ENCODE results near the gene KRT16.

KRT16 gene

DNA sequence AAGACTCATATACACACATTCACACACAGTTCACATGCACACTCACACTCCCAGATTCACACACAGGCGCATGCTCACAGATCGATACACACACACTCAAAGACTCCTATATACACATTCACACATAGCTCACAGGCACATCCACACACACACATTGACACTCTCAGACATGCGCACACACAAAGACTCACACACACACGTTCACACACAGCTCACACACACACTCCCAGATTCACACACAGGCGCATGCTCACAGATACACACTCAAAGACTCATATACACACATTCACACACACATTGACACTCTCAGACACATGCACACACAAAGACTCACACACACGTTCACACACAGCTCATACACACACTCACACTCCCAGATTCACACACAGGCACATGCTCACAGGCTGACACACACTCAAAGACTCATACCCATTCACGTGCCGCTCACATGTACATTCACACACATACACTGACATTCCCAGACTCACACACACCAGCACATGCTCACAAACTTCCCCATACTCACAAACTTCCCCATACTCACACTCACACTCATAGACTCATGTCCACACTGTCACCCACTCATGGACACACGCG, 37.5 kb upstream of the KRT16 start:
- Histone ChIP-seq H3K9me3 (ENCODE audit: insufficient read depth, low read length, severe bottlenecking) (no peaks in the 10 kb centered on the region), H3K27me3 (ENCODE audit: insufficient read depth, low read length, poor library complexity) (no peaks in the 10 kb centered on the region), H3K9ac (ENCODE audit: low read depth, low read length) (no peak overlapping the region), H2AFZ (ENCODE audit: low read depth, low read length) (no peak overlapping the region), H4K20me1 (ENCODE audit: insufficient read depth, low read length) (no peaks in the 10 kb centered on the region; the same call in 1 of the 2 replicates), H3K27ac (ENCODE audit: low read length) (no peak overlapping the region), H3K4me1 (ENCODE audit: insufficient read depth, low read length) (peaks cover 15% of the 10 kb centered on the region), H3K4me2 (ENCODE audit: insufficient read depth, low read length) (no peak overlapping the region), H3K4me3 (ENCODE audit: low read depth in 1 of 2, low read length in 2 of 2) (no peak overlapping the region), H3K79me2 (ENCODE audit: insufficient read depth, low read length) (no peaks in the 10 kb centered on the region), H3K36me3 (ENCODE audit: insufficient read depth, low read length) (no peaks in the 10 kb centered on the region)
- no peak for DNase-seq
- ATAC-seq (ENCODE audit: insufficient read depth, low read depth) = no peak
- TF ChIP-seq, protein P1, sequence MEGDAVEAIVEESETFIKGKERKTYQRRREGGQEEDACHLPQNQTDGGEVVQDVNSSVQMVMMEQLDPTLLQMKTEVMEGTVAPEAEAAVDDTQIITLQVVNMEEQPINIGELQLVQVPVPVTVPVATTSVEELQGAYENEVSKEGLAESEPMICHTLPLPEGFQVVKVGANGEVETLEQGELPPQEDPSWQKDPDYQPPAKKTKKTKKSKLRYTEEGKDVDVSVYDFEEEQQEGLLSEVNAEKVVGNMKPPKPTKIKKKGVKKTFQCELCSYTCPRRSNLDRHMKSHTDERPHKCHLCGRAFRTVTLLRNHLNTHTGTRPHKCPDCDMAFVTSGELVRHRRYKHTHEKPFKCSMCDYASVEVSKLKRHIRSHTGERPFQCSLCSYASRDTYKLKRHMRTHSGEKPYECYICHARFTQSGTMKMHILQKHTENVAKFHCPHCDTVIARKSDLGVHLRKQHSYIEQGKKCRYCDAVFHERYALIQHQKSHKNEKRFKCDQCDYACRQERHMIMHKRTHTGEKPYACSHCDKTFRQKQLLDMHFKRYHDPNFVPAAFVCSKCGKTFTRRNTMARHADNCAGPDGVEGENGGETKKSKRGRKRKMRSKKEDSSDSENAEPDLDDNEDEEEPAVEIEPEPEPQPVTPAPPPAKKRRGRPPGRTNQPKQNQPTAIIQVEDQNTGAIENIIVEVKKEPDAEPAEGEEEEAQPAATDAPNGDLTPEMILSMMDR (IDR thresholded peaks at IDR 0.05; ENCODE audit: borderline replicate concordance, extremely low read depth, low read length, poor library complexity, severe bottlenecking) = no peak
- no peak for TF ChIP-seq EZH2 (IDR thresholded peaks at IDR 0.05; ENCODE audit: borderline replicate concordance, low read depth, low read length, severe bottlenecking)

DNA sequence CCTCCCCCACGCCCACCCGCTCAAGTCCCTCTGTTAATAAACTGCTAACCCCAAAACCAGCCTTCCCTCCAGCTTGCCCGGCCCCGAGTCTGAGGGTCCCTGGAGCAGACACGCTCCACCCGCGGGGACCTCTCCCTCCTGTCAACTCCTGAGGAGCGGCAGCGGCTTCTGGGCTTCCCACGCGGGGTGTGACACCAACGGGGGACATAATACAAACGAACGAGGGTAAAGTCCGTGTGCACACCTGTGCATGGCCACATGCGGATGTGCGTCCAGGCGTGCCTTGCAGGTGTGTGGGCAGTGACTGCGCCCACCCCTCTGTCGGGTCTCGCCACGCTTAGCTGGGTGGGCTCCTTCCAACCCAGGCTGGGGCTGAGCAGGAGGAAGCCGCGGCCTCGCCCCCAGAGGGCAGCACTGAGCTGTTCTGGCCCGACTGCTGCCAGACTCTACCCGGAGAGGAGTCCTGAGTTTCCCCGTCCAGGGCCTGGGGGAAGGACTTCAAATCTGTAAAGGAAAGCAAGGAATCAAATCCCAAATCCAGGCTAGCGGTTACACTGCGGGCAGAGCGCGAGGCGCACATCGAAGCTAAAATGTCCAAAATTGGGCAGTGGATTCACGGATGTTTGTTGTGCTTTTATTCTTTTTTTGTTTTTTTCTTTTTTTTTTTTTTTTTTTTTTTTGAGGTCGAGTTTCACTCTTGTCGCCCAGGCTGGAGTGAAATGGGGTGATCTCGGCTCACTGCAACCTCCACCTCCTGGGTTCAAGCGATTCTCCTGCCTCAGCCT, 36.0 kb upstream of the KRT16 start:
- H3K4me1 ChIP-seq (ENCODE audit: insufficient read depth, low read length) = peaks cover 15% of the 10 kb centered on the region
- H3K4me2 ChIP-seq (ENCODE audit: insufficient read depth, low read length) = peak overlapping the region; percentile 53
- ATAC-seq (ENCODE audit: insufficient read depth, low read depth) (peak; percentile 90), DNase-seq (peak; percentile 83)
- peak overlapping the region; percentile 48 for H2AFZ ChIP-seq (ENCODE audit: low read depth, low read length)
- no peaks in the 10 kb centered on the region for H3K36me3 ChIP-seq (ENCODE audit: insufficient read depth, low read length)
- no peak overlapping the region for H3K9ac ChIP-seq (ENCODE audit: low read depth, low read length)
- H4K20me1 ChIP-seq (ENCODE audit: insufficient read depth, low read length) = no peaks in the 10 kb centered on the region; the same call in 1 of the 2 replicates
- TF ChIP-seq EZH2 (IDR thresholded peaks at IDR 0.05; ENCODE audit: borderline replicate concordance, low read depth, low read length, severe bottlenecking) = no peak
- TF ChIP-seq, protein P1 (IDR thresholded peaks at IDR 0.05; ENCODE audit: borderline replicate concordance, extremely low read depth, low read length, poor library complexity, severe bottlenecking) = peak; percentile 93
- peak overlapping the region in 1 of 2 experiments; percentile 37; a peak in 2 of 4 replicates for H3K4me3 ChIP-seq (ENCODE audit: low read depth in 1 of 2, low read length in 2 of 2)
- H3K27me3 ChIP-seq (ENCODE audit: insufficient read depth, low read length, poor library complexity) = no peaks in the 10 kb centered on the region
- no peaks in the 10 kb centered on the region for H3K9me3 ChIP-seq (ENCODE audit: insufficient read depth, low read length, severe bottlenecking)
- no peaks in the 10 kb centered on the region for H3K79me2 ChIP-seq (ENCODE audit: insufficient read depth, low read length)
- no peak overlapping the region for H3K27ac ChIP-seq (ENCODE audit: low read length)

DNA sequence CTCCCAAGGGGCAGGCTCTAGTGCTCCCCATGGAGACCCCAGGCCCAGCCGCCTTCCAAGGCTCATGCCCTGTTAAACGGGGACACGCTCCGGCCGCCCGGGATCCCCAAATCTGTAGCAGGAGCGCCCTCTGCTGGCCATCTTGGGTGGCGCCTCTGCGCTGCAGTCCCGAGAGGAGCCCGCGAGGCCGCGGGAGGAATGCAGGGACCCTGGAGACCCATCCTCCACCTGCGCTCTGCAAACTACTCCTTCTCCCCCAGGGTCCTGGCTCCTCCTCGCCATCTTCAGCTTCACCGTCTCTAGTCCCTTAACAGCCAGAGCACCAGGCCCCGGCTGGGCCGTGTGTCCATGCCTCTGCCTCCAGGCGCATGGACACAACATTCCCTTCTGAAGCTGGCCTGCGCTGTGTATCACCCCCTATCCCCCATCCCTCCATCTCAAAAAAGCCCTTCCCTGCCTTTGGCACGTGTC, 35.4 kb upstream of the KRT16 start:
- Histone ChIP-seq H3K4me2 (ENCODE audit: insufficient read depth, low read length) (peak overlapping the region; percentile 53), H3K27me3 (ENCODE audit: insufficient read depth, low read length, poor library complexity) (peaks cover 2% of the 10 kb centered on the region), H3K4me3 (ENCODE audit: low read depth in 1 of 2, low read length in 2 of 2) (peak overlapping the region in 1 of 2 experiments; percentile 37; a peak in 2 of 4 replicates), H3K9ac (ENCODE audit: low read depth, low read length) (no peak overlapping the region), H3K9me3 (ENCODE audit: insufficient read depth, low read length, severe bottlenecking) (no peaks in the 10 kb centered on the region), H2AFZ (ENCODE audit: low read depth, low read length) (peak overlapping the region; percentile 48), H3K79me2 (ENCODE audit: insufficient read depth, low read length) (no peaks in the 10 kb centered on the region), H3K4me1 (ENCODE audit: insufficient read depth, low read length) (peaks cover 15% of the 10 kb centered on the region), H3K36me3 (ENCODE audit: insufficient read depth, low read length) (no peaks in the 10 kb centered on the region), H4K20me1 (ENCODE audit: insufficient read depth, low read length) (no peaks in the 10 kb centered on the region; the same call in 1 of the 2 replicates), H3K27ac (ENCODE audit: low read length) (no peak overlapping the region)
- TF ChIP-seq, protein P1 (IDR thresholded peaks at IDR 0.05; ENCODE audit: borderline replicate concordance, extremely low read depth, low read length, poor library complexity, severe bottlenecking) = peak; percentile 93
- no peak for TF ChIP-seq EZH2 (IDR thresholded peaks at IDR 0.05; ENCODE audit: borderline replicate concordance, low read depth, low read length, severe bottlenecking)
- peak; percentile 83 for ATAC-seq (ENCODE audit: insufficient read depth, low read depth)
- DNase-seq = peak; percentile 84
